ENCODE data around the gene DCTN3.
"Not testable (repeated sequence)": the region's sequence is repeated elsewhere in the genome, so short reads cannot be mapped to it uniquely, and the experiment has no call there.

The DCTN3 gene

GRCh38 chr9:34646211-34647083, 26.2 kb upstream of the DCTN3 start, which contains the start of gene GALT:
Gene GALT (plus strand): TSS chr9:34646675. CDS start chr9:34646705, 30 bp downstream.
- peak; percentile 48 for DNase-seq

GRCh38 chr9:34644766-34645314, 24.5 kb upstream of the DCTN3 start:
- DNase-seq = no peak

GRCh38 chr9:34642679-34643078, 22.4 kb upstream of the DCTN3 start:
- no peak for DNase-seq

- DNase-seq = not testable (repeated sequence)
These were observed 19.0 kb upstream of the DCTN3 start for GRCh38 chr9:34639322-34639721.

GRCh38 chr9:34638138-34638445, 17.8 kb upstream of the DCTN3 start:
- no peak for DNase-seq

GRCh38 chr9:34637356-34638137, 17.3 kb upstream of the DCTN3 start, which contains the start of gene SIGMAR1:
Gene SIGMAR1 (minus strand): TSS chr9:34637787. CDS start chr9:34637697, 90 bp downstream.
- DNase-seq = peak; percentile 86

GRCh38 chr9:34636791-34637355, 16.6 kb upstream of the DCTN3 start:
- no peak for DNase-seq

GRCh38 chr9:34635556-34635955, 15.3 kb upstream of the DCTN3 start:
- no peak for DNase-seq

GRCh38 chr9:34634551-34635248, 14.4 kb upstream of the DCTN3 start:
- no peak for DNase-seq

- DNase-seq = no peak
These were observed 13.7 kb upstream of the DCTN3 start for GRCh38 chr9:34633851-34634550.

- DNase-seq = no peak
These were observed 12.9 kb upstream of the DCTN3 start for GRCh38 chr9:34633166-34633565.

GRCh38 chr9:34630402-34631154, 10.3 kb upstream of the DCTN3 start:
- no peak for DNase-seq

GRCh38 chr9:34629491-34629808, 9.2 kb upstream of the DCTN3 start:
- DNase-seq = no peak

- DNase-seq = no peak
These were observed 8.6 kb upstream of the DCTN3 start, which contains the start of gene ARID3C for GRCh38 chr9:34628656-34629490. Gene ARID3C (minus strand): TSS chr9:34629066. CDS start chr9:34628014, 1,052 bp downstream.

- DNase-seq = no peak
These were observed 7.7 kb upstream of the DCTN3 start for GRCh38 chr9:34627716-34628655.

- no peak for DNase-seq
These were observed 4.8 kb upstream of the DCTN3 start for GRCh38 chr9:34625186-34625486.

- DNase-seq = no peak
These were observed 4.3 kb upstream of the DCTN3 start for GRCh38 chr9:34624475-34625185.

- no peak for DNase-seq
These were observed 3.3 kb upstream of the DCTN3 start for GRCh38 chr9:34623374-34624235.

All from NCI-H2081 treated with DMSO at 0.1 percent for 48 hours (cell line).